CD4-positive, alpha-beta T cell (primary cell): ENCODE measurements around the gene POLR1E. TPM values are rescaled to one million over a fixed set of nuclear protein-coding genes. Genes with fewer than 3 reads are reported as not detected.

Experiments used
- ATAC-seq: fragments of 200-7000 bp; cut with Tn5 transposase; one replicate; pipeline ENCODE4 v1.10.0; 2022; ENCODE audit warnings: mild to moderate bottlenecking; ENCODE audit not compliant: poor library complexity
- CTCF ChIA-PET: fragments of 350-600 bp; sonication (Branson Sonifier 250); formaldehyde crosslinking; loops from one replicate; lab custom pipeline; 2021; ENCODE audit warnings: antibody characterized with exemption, inconsistent platforms; lab: Charles Lee
- POLR2A ChIA-PET: fragments of 350-600 bp; sonication (Branson Sonifier 250); formaldehyde crosslinking; loops from one replicate; lab custom pipeline; 2021; ENCODE audit warnings: antibody characterized with exemption, inconsistent platforms; lab: Charles Lee
- DNase-seq, 14 experiments: peaks; one replicate each; pipeline ENCODE4 v3.0.0-alpha.2; 2013 to 2020; ENCODE audit warnings: mixed read lengths in 2 of 14
- H3K27ac ChIP-seq, 2 donors: one replicate each; pipeline versions ENCODE4 v1.5.1 to v1.7.0; 2013; ENCODE audit warnings: low read length in 2 of 2, low read depth in 1 of 2, mild to moderate bottlenecking in 1 of 2
- H3K27me3 ChIP-seq, 2 experiments: 1 replicate in 1 of 2; 2 replicates in 1 of 2; pipeline versions ENCODE4 v1.6.1 to v1.7.0; 2013; ENCODE audit warnings: low read length in 2 of 2, control low read depth in 1 of 2, mild to moderate bottlenecking in 1 of 2, moderate library complexity in 1 of 2; ENCODE audit not compliant: insufficient read depth in 2 of 2, control insufficient read depth in 1 of 2
- H3K36me3 ChIP-seq: one replicate; pipeline ENCODE4 v1.6.1; 2013; ENCODE audit warnings: low read length, control low read depth; ENCODE audit not compliant: insufficient read depth
- H3K4me1 ChIP-seq: one replicate; pipeline ENCODE4 v1.6.1; 2013; ENCODE audit warnings: low read length, control low read depth; ENCODE audit not compliant: insufficient read depth
- H3K4me3 ChIP-seq: one replicate; pipeline ENCODE4 v1.5.1; 2013; ENCODE audit warnings: mild to moderate bottlenecking, low read length, moderate library complexity
- H3K9me3 ChIP-seq, 2 experiments: 1 replicate in 1 of 2; 2 replicates in 1 of 2; pipeline versions ENCODE4 v1.6.1 to v1.7.0; 2013; ENCODE audit warnings: low read length in 2 of 2, mild to moderate bottlenecking in 2 of 2, control low read depth in 1 of 2, moderate library complexity in 1 of 2; ENCODE audit not compliant: control insufficient read depth in 1 of 2, insufficient read depth in 1 of 2
- H3K27ac Mint-ChIP-seq: one replicate; pipeline ENCODE4 v1.8.0; 2020; ENCODE audit warnings: mixed read lengths
- H3K27me3 Mint-ChIP-seq: one replicate; pipeline ENCODE4 v1.8.0; 2021; ENCODE audit warnings: mixed read lengths
- H3K36me3 Mint-ChIP-seq: one replicate; pipeline ENCODE4 v1.8.0; 2021; ENCODE audit warnings: low read depth, mixed read lengths
- H3K4me1 Mint-ChIP-seq: one replicate; pipeline ENCODE4 v1.8.0; 2021; ENCODE audit warnings: low read depth, mixed read lengths
- H3K4me3 Mint-ChIP-seq: one replicate; pipeline ENCODE4 v1.8.0; 2020; ENCODE audit warnings: mild to moderate bottlenecking, mixed read lengths
- H3K9me3 Mint-ChIP-seq: one replicate; pipeline ENCODE4 v1.8.0; 2020; ENCODE audit warnings: mixed read lengths
- CTCF ChIP-seq: fragments of 200-600 bp; IDR thresholded peaks from one replicate; pipeline ENCODE4 v1.8.0; 2022; ENCODE audit warnings: antibody characterized with exemption, mild to moderate bottlenecking
- intact Hi-C, 2 experiments: fragments of 100-400 bp; cut with DNase I in 1 of 2; cut with micrococcal nuclease in 1 of 2; formaldehyde crosslinking; loops; one replicate each; pipeline versions ENCODE4 v1.15.1 to v1.9.0; 2023 to 2025; cut with DNase I, micrococcal nuclease
- total RNA-seq, 174 experiments: library from RNA in 2 of 174; stranded (reverse) in 2 of 174; gene quantifications; one replicate each; pipeline ENCODE4 v1.2.3 and lab custom pipeline; 2021 to 2026

POLR1E gene
- total RNA-seq, 2 experiments from 2014 or later: 28.9 to 29.7 TPM

GRCh38 chr9:37501957-37502596 lies 16.3 kb downstream of the POLR1E start:
- Mint-ChIP-seq H3K4me1 (peaks cover 14% of the 10 kb centered on the region), H3K9me3 (no peaks in the 10 kb centered on the region), H3K27me3 (no peaks in the 10 kb centered on the region), H3K27ac (no peak overlapping the region), H3K36me3 (peaks cover 80% of the 10 kb centered on the region), H3K4me3 (no peak overlapping the region)
- CTCF ChIA-PET: no interaction called here
- TF ChIP-seq CTCF: no peak
- no peak for DNase-seq
- H3K4me3 ChIP-seq: no peak overlapping the region
- H3K27me3 ChIP-seq: no peaks in the 10 kb centered on the region
- no peak for ATAC-seq
- intact Hi-C loops: loop anchor here in 1 of 2 experiments (10.0 kb wide), 1 partner anchor 627 kb away; no protein-coding TSS in a partner anchor
- no peaks in the 10 kb centered on the region for H3K9me3 ChIP-seq
- POLR2A ChIA-PET: no interaction called here
- H3K36me3 ChIP-seq: peaks cover 61% of the 10 kb centered on the region
- no peak overlapping the region for H3K27ac ChIP-seq
- peaks cover 27% of the 10 kb centered on the region for H3K4me1 ChIP-seq

- Histone ChIP-seq H3K9me3 (no peaks in the 10 kb centered on the region), H3K4me3 (no peak overlapping the region), H3K4me1 (peaks cover 36% of the 10 kb centered on the region), H3K27ac (peak overlapping the region in 1 of 2 donors; percentile 47), H3K27me3 (no peaks in the 10 kb centered on the region), H3K36me3 (peaks cover 56% of the 10 kb centered on the region)
- ChIA-PET CTCF (no interaction called here), POLR2A (interaction anchor here (2.0 kb wide), 1 partner anchor 18 kb away, joined by 8 read pairs; the partner anchor contains the start of gene POLR1E)
- DNase-seq: peak in 9 of 14 experiments; percentile 5 to 83 (median 22)
- peak; percentile 79 for ATAC-seq
- H3K9me3 Mint-ChIP-seq: no peaks in the 10 kb centered on the region
- H3K27me3 Mint-ChIP-seq: no peaks in the 10 kb centered on the region
- peak overlapping the region; percentile 77 for H3K27ac Mint-ChIP-seq
- no peak for TF ChIP-seq CTCF
- H3K4me3 Mint-ChIP-seq: peak overlapping the region; percentile 58
- intact Hi-C loops: loop anchor here in 1 of 2 experiments (10.0 kb wide), 1 partner anchor 629 kb away; no protein-coding TSS in a partner anchor
- peaks cover 14% of the 10 kb centered on the region for H3K4me1 Mint-ChIP-seq
- peaks cover 71% of the 10 kb centered on the region for H3K36me3 Mint-ChIP-seq
These were observed 18.0 kb downstream of the POLR1E start for GRCh38 chr9:37503736-37504135.

- peaks cover 64% of the 10 kb centered on the region for H3K36me3 Mint-ChIP-seq
- intact Hi-C loops: loop anchor here (5.0 to 10.0 kb wide), 3 partner anchors 507 to 632 kb away; no protein-coding TSS in a partner anchor
- no peak overlapping the region for H3K4me3 Mint-ChIP-seq
- no peak for TF ChIP-seq CTCF
- H3K4me1 ChIP-seq: peaks cover 36% of the 10 kb centered on the region
- H3K27me3 Mint-ChIP-seq: no peaks in the 10 kb centered on the region
- ChIA-PET POLR2A (interaction anchor here (0.6 to 2.0 kb wide), 2 partner anchors 15 to 19 kb away, joined by 3 to 8 read pairs; partner anchors contain the start of gene POLR1E), CTCF (no interaction called here)
- H3K9me3 ChIP-seq: no peaks in the 10 kb centered on the region
- H3K27ac ChIP-seq: peak overlapping the region in 1 of 2 donors; percentile 30
- peaks cover 48% of the 10 kb centered on the region for H3K36me3 ChIP-seq
- no peaks in the 10 kb centered on the region for H3K27me3 ChIP-seq
- no peak overlapping the region for H3K27ac Mint-ChIP-seq
- H3K4me3 ChIP-seq: peak overlapping the region; percentile 22
- DNase-seq (no peak), ATAC-seq (no peak)
- no peaks in the 10 kb centered on the region for H3K9me3 Mint-ChIP-seq
- H3K4me1 Mint-ChIP-seq: peaks cover 14% of the 10 kb centered on the region
These were observed 18.9 kb downstream of the POLR1E start for GRCh38 chr9:37504605-37505004.
